ENCODE measurements around the gene GLP1R. TPM values are rescaled to one million over a fixed set of nuclear protein-coding genes. Genes with fewer than 3 reads are reported as not detected.
A peak's percentile ranks its signal among the peaks of the same experiment; 100 is the strongest.

Gene GLP1R
- total and polyA plus RNA-seq, 2 donors (not counting 1 experiment from before 2014, with no cell fraction given) = not detected

DNA sequence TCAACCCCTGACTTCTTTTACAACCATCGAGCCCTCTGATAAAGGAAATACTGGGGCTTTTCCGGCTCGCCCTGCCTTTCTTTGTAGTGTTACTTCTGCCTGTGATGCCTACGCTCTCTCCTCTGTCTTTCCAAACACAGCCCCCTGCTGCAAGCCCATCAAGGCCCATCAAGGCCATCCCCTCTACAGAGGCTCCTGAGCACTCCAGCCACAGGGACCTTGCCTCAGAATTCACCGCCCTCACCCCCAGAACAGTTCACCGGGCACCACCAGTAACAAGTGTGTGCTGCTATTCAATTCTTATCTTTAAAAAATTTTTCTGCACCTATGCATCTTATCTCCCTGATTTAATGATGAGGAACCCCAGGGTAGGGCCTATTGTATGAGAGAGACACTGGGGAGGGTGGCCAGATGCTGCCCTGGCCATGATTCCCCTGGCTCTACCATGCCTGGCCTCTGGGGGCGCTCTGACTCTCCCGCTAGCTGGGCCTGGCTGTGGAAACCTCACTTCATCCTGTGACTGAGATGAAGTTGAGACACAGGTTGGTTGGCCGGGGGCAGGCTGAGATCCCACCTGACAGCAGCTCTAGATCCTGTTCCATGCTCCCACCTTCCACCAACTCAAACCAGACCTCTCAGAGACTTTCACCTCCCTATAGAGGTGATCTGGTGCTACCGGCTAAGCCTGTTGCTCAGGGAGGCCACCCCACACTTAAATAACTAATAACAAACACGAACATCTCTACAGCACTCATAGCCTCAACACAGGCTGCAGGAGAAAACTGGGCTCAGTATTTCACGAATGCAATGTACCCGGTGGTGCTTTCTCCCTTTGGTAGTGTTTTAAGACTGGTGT is 19.2 kb upstream of the GLP1R start:
- no peak for TF ChIP-seq EZH2 (IDR thresholded peaks at IDR 0.05; ENCODE audit: low read length, missing control alignments)
- TF ChIP-seq, protein P1, sequence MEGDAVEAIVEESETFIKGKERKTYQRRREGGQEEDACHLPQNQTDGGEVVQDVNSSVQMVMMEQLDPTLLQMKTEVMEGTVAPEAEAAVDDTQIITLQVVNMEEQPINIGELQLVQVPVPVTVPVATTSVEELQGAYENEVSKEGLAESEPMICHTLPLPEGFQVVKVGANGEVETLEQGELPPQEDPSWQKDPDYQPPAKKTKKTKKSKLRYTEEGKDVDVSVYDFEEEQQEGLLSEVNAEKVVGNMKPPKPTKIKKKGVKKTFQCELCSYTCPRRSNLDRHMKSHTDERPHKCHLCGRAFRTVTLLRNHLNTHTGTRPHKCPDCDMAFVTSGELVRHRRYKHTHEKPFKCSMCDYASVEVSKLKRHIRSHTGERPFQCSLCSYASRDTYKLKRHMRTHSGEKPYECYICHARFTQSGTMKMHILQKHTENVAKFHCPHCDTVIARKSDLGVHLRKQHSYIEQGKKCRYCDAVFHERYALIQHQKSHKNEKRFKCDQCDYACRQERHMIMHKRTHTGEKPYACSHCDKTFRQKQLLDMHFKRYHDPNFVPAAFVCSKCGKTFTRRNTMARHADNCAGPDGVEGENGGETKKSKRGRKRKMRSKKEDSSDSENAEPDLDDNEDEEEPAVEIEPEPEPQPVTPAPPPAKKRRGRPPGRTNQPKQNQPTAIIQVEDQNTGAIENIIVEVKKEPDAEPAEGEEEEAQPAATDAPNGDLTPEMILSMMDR (conservative IDR thresholded peaks at IDR 0.05 in 1 of 2, IDR thresholded peaks at IDR 0.05 in 1 of 2; ENCODE audit: low read depth in 1 of 2, low read length in 2 of 2) = peak; percentile 53 to 57
- Histone ChIP-seq H3K9me3 (ENCODE audit: control insufficient read depth, insufficient read depth, low read depth, low read length) (no peaks in the 10 kb centered on the region), H4K20me1 (ENCODE audit: control insufficient read depth, extremely low read depth, insufficient read depth, low read length) (no peaks in the 10 kb centered on the region), H3K27ac (ENCODE audit: insufficient read depth, low read length) (no peak overlapping the region), H3K9ac (ENCODE audit: insufficient read depth, low read length) (no peak overlapping the region), H3K4me3 (replicated peaks in 1 of 4; ENCODE audit: control extremely low read depth in 1 of 4, insufficient read depth in 1 of 4, low read depth in 3 of 4, low read length in 4 of 4) (no peak overlapping the region), H3K79me2 (ENCODE audit: control insufficient read depth, insufficient read depth, low read length) (no peaks in the 10 kb centered on the region), H3K4me1 (ENCODE audit: control insufficient read depth, extremely low read depth, insufficient read depth, low read length) (no peaks in the 10 kb centered on the region), H3K36me3 (ENCODE audit: control insufficient read depth, insufficient read depth, low read length) (no peaks in the 10 kb centered on the region), H3K4me2 (ENCODE audit: extremely low read depth, insufficient read depth, low read length) (no peak overlapping the region), H3K27me3 (ENCODE audit: control insufficient read depth, insufficient read depth, low read length) (no peaks in the 10 kb centered on the region), H2AFZ (ENCODE audit: low read length) (no peak overlapping the region)
- DNase-seq (ENCODE audit: low read depth in 2 of 2) = no peak

DNA sequence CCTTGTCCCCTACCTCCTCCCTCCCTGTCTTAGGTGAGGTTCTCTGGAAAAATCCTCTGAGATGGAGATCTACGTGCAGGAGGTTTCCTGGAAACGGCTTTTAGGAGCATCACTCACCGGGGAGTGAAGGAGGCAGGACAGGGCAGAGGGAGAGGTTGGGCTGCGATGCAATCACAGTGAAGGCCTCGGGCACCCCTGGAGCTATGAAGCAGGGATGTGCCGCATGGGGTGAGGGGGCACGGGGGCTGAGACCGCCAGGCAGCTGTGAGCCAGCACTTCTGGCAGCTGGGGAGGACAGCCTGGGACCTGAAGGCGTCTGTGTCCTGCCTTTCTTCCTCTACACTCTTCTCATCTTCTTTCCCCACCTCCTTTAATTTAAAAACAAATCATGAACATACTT is 12.9 kb upstream of the GLP1R start:
- H3K9me3 ChIP-seq (ENCODE audit: control insufficient read depth, insufficient read depth, low read depth, low read length) = no peaks in the 10 kb centered on the region
- TF ChIP-seq, protein P1 (conservative IDR thresholded peaks at IDR 0.05 in 1 of 2, IDR thresholded peaks at IDR 0.05 in 1 of 2; ENCODE audit: low read depth in 1 of 2, low read length in 2 of 2) = no peak
- no peak for TF ChIP-seq EZH2 (IDR thresholded peaks at IDR 0.05; ENCODE audit: low read length, missing control alignments)

DNA sequence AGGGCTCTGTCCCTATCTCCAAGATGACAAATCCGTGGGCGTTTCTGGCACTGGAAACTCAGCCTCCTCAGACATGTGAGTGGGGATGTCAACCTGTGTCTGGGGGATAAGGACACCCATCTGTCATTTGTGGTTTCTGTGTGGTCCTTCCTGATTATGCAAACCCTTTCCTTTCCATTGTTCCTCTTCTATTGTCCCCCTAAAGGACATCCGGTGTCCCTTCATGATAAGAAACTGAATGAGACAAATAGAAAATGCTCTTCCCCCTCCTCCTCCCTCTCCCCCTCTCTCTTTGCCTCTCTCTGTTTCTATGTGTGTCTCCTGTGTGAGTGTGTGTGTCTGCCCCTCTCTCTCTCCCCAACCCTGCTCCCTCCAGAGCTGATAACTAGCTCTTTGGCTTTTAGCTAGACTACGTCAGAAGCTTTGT is 11.5 kb upstream of the GLP1R start:
- Histone ChIP-seq H3K27me3 (ENCODE audit: control insufficient read depth, insufficient read depth, low read length) (no peaks in the 10 kb centered on the region), H3K4me2 (ENCODE audit: extremely low read depth, insufficient read depth, low read length) (no peak overlapping the region), H3K27ac (ENCODE audit: insufficient read depth, low read length) (no peak overlapping the region), H2AFZ (ENCODE audit: low read length) (no peak overlapping the region), H3K36me3 (ENCODE audit: control insufficient read depth, insufficient read depth, low read length) (no peaks in the 10 kb centered on the region), H3K9me3 (ENCODE audit: control insufficient read depth, insufficient read depth, low read depth, low read length) (no peaks in the 10 kb centered on the region), H3K4me3 (replicated peaks in 1 of 4; ENCODE audit: control extremely low read depth in 1 of 4, insufficient read depth in 1 of 4, low read depth in 3 of 4, low read length in 4 of 4) (no peak overlapping the region), H3K79me2 (ENCODE audit: control insufficient read depth, insufficient read depth, low read length) (no peaks in the 10 kb centered on the region), H3K4me1 (ENCODE audit: control insufficient read depth, extremely low read depth, insufficient read depth, low read length) (no peaks in the 10 kb centered on the region), H4K20me1 (ENCODE audit: control insufficient read depth, extremely low read depth, insufficient read depth, low read length) (no peaks in the 10 kb centered on the region), H3K9ac (ENCODE audit: insufficient read depth, low read length) (no peak overlapping the region)
- no peak for DNase-seq (ENCODE audit: low read depth in 2 of 2)
- TF ChIP-seq EZH2 (IDR thresholded peaks at IDR 0.05; ENCODE audit: low read length, missing control alignments) = no peak
- TF ChIP-seq, protein P1 (conservative IDR thresholded peaks at IDR 0.05 in 1 of 2, IDR thresholded peaks at IDR 0.05 in 1 of 2; ENCODE audit: low read depth in 1 of 2, low read length in 2 of 2) = no peak

More for the DNA sequence above, 12.9 kb upstream of the GLP1R start:
- Histone ChIP-seq H3K27ac (ENCODE audit: insufficient read depth, low read length) (no peak overlapping the region), H3K9ac (ENCODE audit: insufficient read depth, low read length) (no peak overlapping the region), H3K79me2 (ENCODE audit: control insufficient read depth, insufficient read depth, low read length) (no peaks in the 10 kb centered on the region), H3K4me1 (ENCODE audit: control insufficient read depth, extremely low read depth, insufficient read depth, low read length) (no peaks in the 10 kb centered on the region), H3K27me3 (ENCODE audit: control insufficient read depth, insufficient read depth, low read length) (no peaks in the 10 kb centered on the region), H3K36me3 (ENCODE audit: control insufficient read depth, insufficient read depth, low read length) (no peaks in the 10 kb centered on the region), H2AFZ (ENCODE audit: low read length) (no peak overlapping the region), H3K4me2 (ENCODE audit: extremely low read depth, insufficient read depth, low read length) (no peak overlapping the region), H3K4me3 (replicated peaks in 1 of 4; ENCODE audit: control extremely low read depth in 1 of 4, insufficient read depth in 1 of 4, low read depth in 3 of 4, low read length in 4 of 4) (no peak overlapping the region), H4K20me1 (ENCODE audit: control insufficient read depth, extremely low read depth, insufficient read depth, low read length) (no peaks in the 10 kb centered on the region)
- DNase-seq (ENCODE audit: low read depth in 2 of 2) = no peak

Data from fibroblast of lung (primary cell).